H1 (cell line): ENCODE data around the gene TUBB1. TPM values are rescaled to one million over a fixed set of nuclear protein-coding genes. Genes with fewer than 3 reads are reported as not detected.

ENCODE experiments used
- CTCF ChIP-seq, 3 experiments: IDR thresholded peaks; 1 replicate in 2 of 3; 2 replicates in 1 of 3; pipeline versions ENCODE4 v1.5.1 to v1.6.1; 2011; ENCODE audit warnings: low read length in 3 of 3, mild to moderate bottlenecking in 3 of 3, inconsistent platforms in 2 of 3, low read depth in 1 of 3, moderate library complexity in 1 of 3; ENCODE audit not compliant: insufficient read depth in 1 of 3; ENCODE audit errors: control extremely low read depth in 1 of 3
- RAD21 ChIP-seq, 2 experiments: IDR thresholded peaks in 1 of 2; conservative IDR thresholded peaks in 1 of 2; 2 replicates each; pipeline ENCODE4 v1.6.1; 2011; ENCODE audit warnings: low read depth in 2 of 2, low read length in 2 of 2, improper control_type of control experiment in 1 of 2, inconsistent platforms in 1 of 2, mild to moderate bottlenecking in 1 of 2, moderate library complexity in 1 of 2
- RXRA ChIP-seq: IDR thresholded peaks from 2 replicates; pipeline ENCODE4 v1.6.1; 2011; ENCODE audit warnings: low read depth, mild to moderate bottlenecking, low read length, moderate library complexity; ENCODE audit not compliant: insufficient read depth
- SUZ12 ChIP-seq: fragments of 200-600 bp; sonication (generic); IDR thresholded peaks from 2 replicates; pipeline ENCODE4 v1.6.1; 2012; ENCODE audit warnings: mild to moderate bottlenecking, inconsistent platforms, low read length, moderate library complexity, mixed read lengths
- YY1 ChIP-seq: IDR thresholded peaks from 2 replicates; pipeline ENCODE4 v1.6.1; 2011; ENCODE audit warnings: low read depth, mild to moderate bottlenecking, low read length
- polyA plus RNA-seq, 7 experiments: library from polyadenylated mRNA; depleted of rRNA in 3 of 7; stranded (reverse) in 5 of 7; unstranded in 2 of 7; fragments of >200 nt in 5 of 7; fragments of 200-250 nt in 2 of 7; gene quantifications; 1 replicate in 5 of 7; 2 replicates in 1 of 7; 4 replicates in 1 of 7; pipeline versions ENCODE4 v1.2.1 to v1.2.3, GENCODE V29; 2011 to 2013; ENCODE audit warnings: missing spikeins in 2 of 7, mixed read lengths in 2 of 7
- total RNA-seq: library from RNA; stranded (reverse); fragmentation: NEBNext Ultra II Directional; extraction: Animal tissue kit (Norgen Biotek cat#: 25700); gene quantifications from 2 replicates; pipeline ENCODE4 v1.2.1, GENCODE V29; 2021

The TUBB1 gene
- total and polyA plus RNA-seq, 2 of the 8 experiments (the other 6 are each of a cell fraction or from before 2014, with no cell fraction given): not detected

GRCh38 chr20:58993332-58994248 lies 25.6 kb upstream of the TUBB1 start (continued):
- TF ChIP-seq RAD21 (IDR thresholded peaks at IDR 0.05 in 1 of 2, conservative IDR thresholded peaks at IDR 0.05 in 1 of 2; ENCODE audit: low read depth in 2 of 2, low read length in 2 of 2) (no peak), SUZ12 (no peak), RXRA (no peak), YY1 (no peak), CTCF (IDR thresholded peaks at IDR 0.05; ENCODE audit: control extremely low read depth in 1 of 3, insufficient read depth in 1 of 3, low read depth in 1 of 3, low read length in 3 of 3) (no peak)
